Retinal pigment epithelial cell (primary cell): Measurements from ENCODE around the gene GDPD5.

Experiments
- DNase-seq: peaks from one replicate; pipeline ENCODE4 v3.0.0-alpha.2; 2010; ENCODE audit warnings: low read depth
- H3K4me3 ChIP-seq: 2 replicates; pipeline ENCODE4 v1.5.1; 2011; ENCODE audit warnings: mild to moderate bottlenecking, low read length, control low read depth, moderate library complexity
- TF ChIP-seq, protein P1 (sequence below): conservative IDR thresholded peaks from 2 replicates; pipeline ENCODE4 v1.5.1; 2011; ENCODE audit warnings: low read depth, low read length, control low read depth, inconsistent platforms

Gene GDPD5

GRCh38 chr11:75504501-75504900, 21.2 kb downstream of the GDPD5 start:
- TF ChIP-seq, protein P1, sequence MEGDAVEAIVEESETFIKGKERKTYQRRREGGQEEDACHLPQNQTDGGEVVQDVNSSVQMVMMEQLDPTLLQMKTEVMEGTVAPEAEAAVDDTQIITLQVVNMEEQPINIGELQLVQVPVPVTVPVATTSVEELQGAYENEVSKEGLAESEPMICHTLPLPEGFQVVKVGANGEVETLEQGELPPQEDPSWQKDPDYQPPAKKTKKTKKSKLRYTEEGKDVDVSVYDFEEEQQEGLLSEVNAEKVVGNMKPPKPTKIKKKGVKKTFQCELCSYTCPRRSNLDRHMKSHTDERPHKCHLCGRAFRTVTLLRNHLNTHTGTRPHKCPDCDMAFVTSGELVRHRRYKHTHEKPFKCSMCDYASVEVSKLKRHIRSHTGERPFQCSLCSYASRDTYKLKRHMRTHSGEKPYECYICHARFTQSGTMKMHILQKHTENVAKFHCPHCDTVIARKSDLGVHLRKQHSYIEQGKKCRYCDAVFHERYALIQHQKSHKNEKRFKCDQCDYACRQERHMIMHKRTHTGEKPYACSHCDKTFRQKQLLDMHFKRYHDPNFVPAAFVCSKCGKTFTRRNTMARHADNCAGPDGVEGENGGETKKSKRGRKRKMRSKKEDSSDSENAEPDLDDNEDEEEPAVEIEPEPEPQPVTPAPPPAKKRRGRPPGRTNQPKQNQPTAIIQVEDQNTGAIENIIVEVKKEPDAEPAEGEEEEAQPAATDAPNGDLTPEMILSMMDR = no peak
- no peak for DNase-seq
- no peak overlapping the region for H3K4me3 ChIP-seq

- DNase-seq = no peak
- H3K4me3 ChIP-seq = no peak overlapping the region
- TF ChIP-seq, protein P1 = no peak
Observed at GRCh38 chr11:75503531-75504099, 22.1 kb downstream of the GDPD5 start.

DNA sequence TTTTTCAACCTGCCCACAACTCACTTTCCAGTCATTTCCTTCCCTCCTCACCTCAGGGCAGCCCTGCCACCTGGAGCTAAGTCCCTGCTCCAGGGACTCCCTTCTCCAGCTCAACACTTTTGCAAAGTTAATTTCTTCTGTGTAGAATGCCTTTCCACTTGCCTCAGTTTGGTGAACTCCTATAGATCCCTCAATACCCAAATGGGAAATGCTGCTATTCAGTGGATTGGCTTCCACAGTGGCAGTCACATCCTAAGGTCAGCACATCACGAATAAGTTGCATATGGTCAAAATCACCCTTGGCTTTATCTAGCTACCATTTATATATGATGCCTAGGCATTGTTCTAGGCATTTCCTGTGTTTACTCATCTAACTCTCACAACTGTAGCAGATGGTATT, 23.6 kb downstream of the GDPD5 start:
- H3K4me3 ChIP-seq = no peak overlapping the region
- TF ChIP-seq, protein P1 = no peak
- no peak for DNase-seq

DNA sequence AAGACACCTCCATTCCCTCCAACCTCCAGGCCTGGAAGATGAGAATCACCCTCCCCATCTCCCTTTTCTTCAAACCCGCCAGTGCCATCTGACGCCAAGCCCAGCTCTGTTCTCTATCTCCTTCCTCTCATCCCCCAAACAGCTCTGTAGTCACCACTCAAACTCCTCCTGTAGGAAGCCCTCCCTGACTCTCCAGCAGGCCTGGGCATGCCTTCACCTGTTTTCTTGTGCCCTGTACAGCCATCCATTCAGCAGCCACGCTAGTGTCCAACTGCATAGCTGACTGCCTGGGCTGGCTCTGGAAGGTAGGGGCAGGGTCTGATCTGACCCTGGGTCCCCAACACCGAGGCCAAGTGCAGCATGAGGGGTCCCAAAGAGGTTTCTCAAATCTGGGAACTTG, 25.0 kb downstream of the GDPD5 start:
- DNase-seq = no peak
- TF ChIP-seq, protein P1 = no peak
- no peak overlapping the region for H3K4me3 ChIP-seq

- TF ChIP-seq, protein P1 = no peak
- no peak for DNase-seq
- H3K4me3 ChIP-seq = no peak overlapping the region
Observed at GRCh38 chr11:75499423-75500190, 26.1 kb downstream of the GDPD5 start.

DNA sequence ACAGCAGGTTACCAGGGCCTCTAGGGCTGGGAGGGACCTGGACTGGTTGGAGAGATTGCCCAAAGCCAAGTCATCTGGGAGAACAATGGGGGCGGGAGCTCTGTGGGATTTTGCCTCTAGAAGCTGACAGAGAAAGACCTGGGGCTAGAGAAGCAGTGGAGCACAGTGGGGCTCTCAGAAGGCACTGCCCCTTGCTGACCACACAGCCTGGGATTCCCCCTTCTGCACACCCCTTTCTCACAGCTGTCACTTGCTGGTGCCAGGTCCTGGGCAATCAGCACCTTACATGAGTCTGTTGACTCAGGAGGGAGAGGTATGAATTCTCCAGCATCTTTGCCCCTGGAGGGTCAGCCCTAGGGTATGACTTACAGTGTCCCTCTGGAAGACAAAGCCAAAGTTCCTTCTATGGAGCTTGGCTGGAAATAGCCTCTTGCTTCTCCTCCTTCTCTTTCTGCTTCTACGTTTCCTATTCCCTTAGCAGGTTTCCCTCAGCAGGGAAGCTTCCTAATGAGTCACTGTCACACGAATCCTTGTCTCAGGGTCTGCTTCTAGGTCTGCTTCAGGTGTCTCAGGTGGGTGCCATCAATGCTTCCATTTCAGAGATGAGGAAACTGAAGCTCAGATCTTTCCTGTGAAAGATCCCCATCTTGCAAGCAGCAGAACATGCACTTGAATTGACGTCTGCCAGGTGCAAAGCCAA, 27.0 kb downstream of the GDPD5 start:
- H3K4me3 ChIP-seq = no peak overlapping the region

More for the DNA sequence above, 27.0 kb downstream of the GDPD5 start:
- TF ChIP-seq, protein P1 = no peak
- DNase-seq = no peak
